ENCODE results near the gene FNIP1. TPM values are rescaled to one million over a fixed set of nuclear protein-coding genes. Genes with fewer than 3 reads are reported as not detected.

The FNIP1 gene
- total RNA-seq, 5 donors from 2014 or later (not counting 1 experiment from before 2014, with no cell fraction given): 26.7 to 32.7 (median 27.7) TPM

DNA sequence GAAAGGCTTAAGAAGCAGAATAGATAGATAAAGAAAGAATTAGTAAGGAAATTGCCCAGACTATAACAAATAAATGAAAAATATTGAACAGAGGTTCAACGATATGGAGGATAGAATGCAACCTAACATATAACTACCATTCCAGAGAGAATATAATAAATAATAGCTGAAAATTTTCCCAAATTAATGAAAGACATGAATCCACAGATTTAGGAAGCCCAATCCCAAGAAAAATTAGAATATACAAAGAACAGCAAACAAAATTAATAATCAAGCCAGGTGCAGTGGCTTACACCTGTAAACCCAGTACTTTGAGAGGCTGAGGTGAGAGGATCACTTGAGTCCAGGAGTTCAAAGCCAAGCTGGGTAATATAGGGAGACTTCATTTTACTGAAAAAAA, 27.8 kb upstream of the FNIP1 start:
- H3K36me3 Mint-ChIP-seq: peaks cover 9% of the 10 kb centered on the region
- Histone ChIP-seq H3K9me3 (no peaks in the 10 kb centered on the region), H3K4me3 (ENCODE audit: control insufficient read depth in 1 of 2, extremely low read depth in 1 of 2, low read length in 1 of 2) (no peak overlapping the region), H3K4me1 (ENCODE audit: control insufficient read depth in 1 of 2, extremely low read depth in 1 of 2, insufficient read depth in 2 of 2, low read length in 2 of 2) (no peaks in the 10 kb centered on the region), H3K27ac (ENCODE audit: low read length) (no peak overlapping the region), H3K36me3 (ENCODE audit: control insufficient read depth in 2 of 2, extremely low read depth in 1 of 2, insufficient read depth in 1 of 2, low read length in 1 of 2) (no peaks in the 10 kb centered on the region), H3K27me3 (replicated peaks in 1 of 2; ENCODE audit: control insufficient read depth in 2 of 2, extremely low read depth in 1 of 2, insufficient read depth in 2 of 2, low read length in 1 of 2) (peaks cover 0 to 4% of the 10 kb centered on the region in 2 experiments)
- no peak for DNase-seq
- WGBS (ENCODE audit: insufficient coverage): no CpG with 5 or more reads among the region's 1 CpG
- ChIA-PET POLR2A (no interaction called here), CTCF (no interaction called here)
- H3K27ac Mint-ChIP-seq: no peak overlapping the region
- ATAC-seq (replicated peaks in 1 of 4): no peak
- H3K27me3 Mint-ChIP-seq: peaks cover 0 to 9% of the 10 kb centered on the region in 2 donors
- H3K4me1 Mint-ChIP-seq: peaks cover 0 to 5% (median 4%) of the 10 kb centered on the region in 3 donors
- H3K4me3 Mint-ChIP-seq: no peak overlapping the region
- H3K9me3 Mint-ChIP-seq: peaks cover 0 to 8% (median 0%) of the 10 kb centered on the region in 3 donors

DNA sequence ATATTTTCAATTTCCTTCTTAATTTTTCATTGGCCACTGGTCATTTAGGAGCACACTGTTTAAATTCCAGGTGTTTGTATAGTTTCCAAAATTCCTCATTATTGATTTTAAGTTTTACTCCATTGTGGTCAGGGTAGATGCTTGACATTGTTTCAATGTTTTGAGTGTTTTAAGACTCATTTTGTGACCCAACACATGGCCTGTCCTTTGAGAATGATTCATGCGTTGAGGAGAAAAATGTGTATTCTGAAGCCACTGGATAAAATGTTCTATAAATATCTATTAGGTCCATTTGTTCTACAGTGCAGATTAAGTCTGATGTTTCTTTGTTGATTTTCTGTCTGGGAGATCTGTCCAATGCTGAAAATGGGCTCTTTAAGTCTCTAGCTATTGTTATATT, 24.4 kb upstream of the FNIP1 start:
- peaks cover 0 to 8% (median 0%) of the 10 kb centered on the region in 3 donors for H3K9me3 Mint-ChIP-seq
- no peaks in the 10 kb centered on the region for H3K36me3 ChIP-seq (ENCODE audit: control insufficient read depth in 2 of 2, extremely low read depth in 1 of 2, insufficient read depth in 1 of 2, low read length in 1 of 2)
- H3K9me3 ChIP-seq: no peaks in the 10 kb centered on the region
- no peaks in the 10 kb centered on the region for H3K4me1 ChIP-seq (ENCODE audit: control insufficient read depth in 1 of 2, extremely low read depth in 1 of 2, insufficient read depth in 2 of 2, low read length in 2 of 2)
- ChIA-PET POLR2A (interaction anchor here in 1 of 2 donors (0.6 kb wide), 1 partner anchor 115 kb away, joined by 3 read pairs; no protein-coding TSS in a partner anchor), CTCF (interaction anchor here in 1 of 2 donors (0.6 kb wide), 1 partner anchor 47 kb away, joined by 4 read pairs; no protein-coding TSS in a partner anchor)
- no peak for ATAC-seq (replicated peaks in 1 of 4)
- H3K36me3 Mint-ChIP-seq: peaks cover 3% of the 10 kb centered on the region
- no peak overlapping the region for H3K27ac ChIP-seq (ENCODE audit: low read length)
- H3K27me3 Mint-ChIP-seq: peaks cover 0 to 5% of the 10 kb centered on the region in 2 donors
- peaks cover 0 to 4% of the 10 kb centered on the region in 2 experiments for H3K27me3 ChIP-seq (replicated peaks in 1 of 2; ENCODE audit: control insufficient read depth in 2 of 2, extremely low read depth in 1 of 2, insufficient read depth in 2 of 2, low read length in 1 of 2)
- DNase-seq: no peak
- H3K4me3 ChIP-seq (ENCODE audit: control insufficient read depth in 1 of 2, extremely low read depth in 1 of 2, low read length in 1 of 2): no peak overlapping the region
- WGBS (ENCODE audit: insufficient coverage): no CpG with 5 or more reads among the region's 1 CpG
- H3K4me1 Mint-ChIP-seq: peaks cover 0 to 11% (median 8%) of the 10 kb centered on the region in 3 donors
- H3K27ac Mint-ChIP-seq: no peak overlapping the region
- no peak overlapping the region for H3K4me3 Mint-ChIP-seq

DNA sequence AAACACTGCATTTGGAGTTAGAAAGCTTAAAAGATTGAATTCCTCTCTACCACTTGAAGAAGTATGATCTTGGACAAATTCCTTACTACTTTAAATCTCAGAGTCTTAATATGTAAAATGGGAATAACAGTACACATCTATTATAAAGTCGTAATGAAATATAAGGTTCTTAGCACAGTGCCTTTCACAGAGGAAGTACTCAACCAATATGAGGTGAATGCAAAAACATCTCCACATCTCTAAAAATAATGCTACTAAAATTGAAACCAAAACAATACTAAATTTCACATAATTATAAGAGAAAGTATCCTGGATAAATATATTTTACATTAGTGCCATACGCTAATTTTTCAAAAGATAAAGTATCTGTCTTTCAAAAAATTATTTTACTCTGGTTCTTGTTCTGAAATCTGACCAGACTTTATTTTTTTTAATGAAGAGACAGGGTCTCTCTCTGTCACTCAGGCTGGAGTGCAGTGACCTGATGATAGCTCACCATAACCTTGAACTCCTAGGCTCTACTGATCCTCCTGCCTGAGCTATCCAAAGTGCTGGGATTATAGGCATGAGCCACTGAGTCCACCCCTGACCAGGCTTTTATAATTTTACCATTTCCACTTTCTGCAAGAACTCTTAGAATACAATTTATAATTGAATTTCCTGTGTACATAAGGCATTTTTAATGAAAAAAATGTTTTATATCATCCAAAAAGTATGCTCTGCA, 21.3 kb upstream of the FNIP1 start:
- ATAC-seq (replicated peaks in 1 of 4): no peak
- CTCF ChIA-PET: interaction anchor here in 1 of 2 donors (0.7 kb wide), 1 partner anchor 96 kb away, joined by 3 read pairs; no protein-coding TSS in a partner anchor

DNA sequence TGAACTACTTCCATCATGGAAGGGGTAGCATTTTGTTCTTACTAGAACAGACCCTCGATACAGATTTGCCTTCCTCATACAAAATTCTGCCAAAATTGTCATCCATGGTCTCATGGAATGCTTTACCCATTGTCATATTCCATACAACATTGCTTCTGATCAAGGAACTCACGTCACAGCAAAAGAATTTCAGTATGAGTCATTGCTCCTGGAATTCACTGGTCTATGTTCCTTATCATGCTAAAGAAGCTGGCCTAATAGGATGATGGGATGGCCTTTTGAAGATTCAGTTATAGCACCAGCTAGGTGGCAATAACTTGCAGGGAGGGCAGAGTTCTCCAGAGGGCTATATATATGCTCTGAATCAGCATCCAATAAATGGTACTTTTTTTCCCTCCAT, 18.2 kb upstream of the FNIP1 start:
- POLR2A ChIA-PET: no interaction called here
- H3K4me3 ChIP-seq (ENCODE audit: control insufficient read depth in 1 of 2, extremely low read depth in 1 of 2, low read length in 1 of 2): no peak overlapping the region
- no peaks in the 10 kb centered on the region for H3K9me3 ChIP-seq
- no peak overlapping the region for H3K27ac ChIP-seq (ENCODE audit: low read length)
- no peak for DNase-seq
- 60% methylated on average over 1 of the region's 2 CpGs for WGBS (ENCODE audit: insufficient coverage)
- no peaks in the 10 kb centered on the region for H3K4me1 ChIP-seq (ENCODE audit: control insufficient read depth in 1 of 2, extremely low read depth in 1 of 2, insufficient read depth in 2 of 2, low read length in 2 of 2)
- H3K27ac Mint-ChIP-seq: no peak overlapping the region
- no peaks in the 10 kb centered on the region for H3K27me3 ChIP-seq (replicated peaks in 1 of 2; ENCODE audit: control insufficient read depth in 2 of 2, extremely low read depth in 1 of 2, insufficient read depth in 2 of 2, low read length in 1 of 2)
- H3K4me3 Mint-ChIP-seq: no peak overlapping the region
- no peaks in the 10 kb centered on the region for H3K36me3 Mint-ChIP-seq
- H3K9me3 Mint-ChIP-seq: no peaks in the 10 kb centered on the region
- ATAC-seq (replicated peaks in 1 of 4): no peak
- H3K27me3 Mint-ChIP-seq: no peaks in the 10 kb centered on the region
- H3K36me3 ChIP-seq (ENCODE audit: control insufficient read depth in 2 of 2, extremely low read depth in 1 of 2, insufficient read depth in 1 of 2, low read length in 1 of 2): no peaks in the 10 kb centered on the region
- CTCF ChIA-PET: no interaction called here
- peaks cover 0 to 11% (median 8%) of the 10 kb centered on the region in 3 donors for H3K4me1 Mint-ChIP-seq

More for the DNA sequence above, 21.3 kb upstream of the FNIP1 start:
- peaks cover 0 to 8% (median 0%) of the 10 kb centered on the region in 3 donors for H3K9me3 Mint-ChIP-seq
- no CpG with 5 or more reads among the region's 2 CpGs for WGBS (ENCODE audit: insufficient coverage)
- POLR2A ChIA-PET: no interaction called here
- H3K27ac Mint-ChIP-seq: peak overlapping the region; percentile 41 to 74
- Histone ChIP-seq H3K36me3 (ENCODE audit: control insufficient read depth in 2 of 2, extremely low read depth in 1 of 2, insufficient read depth in 1 of 2, low read length in 1 of 2) (no peaks in the 10 kb centered on the region), H3K4me3 (ENCODE audit: control insufficient read depth in 1 of 2, extremely low read depth in 1 of 2, low read length in 1 of 2) (no peak overlapping the region), H3K27ac (ENCODE audit: low read length) (no peak overlapping the region), H3K27me3 (replicated peaks in 1 of 2; ENCODE audit: control insufficient read depth in 2 of 2, extremely low read depth in 1 of 2, insufficient read depth in 2 of 2, low read length in 1 of 2) (no peaks in the 10 kb centered on the region), H3K4me1 (ENCODE audit: control insufficient read depth in 1 of 2, extremely low read depth in 1 of 2, insufficient read depth in 2 of 2, low read length in 2 of 2) (no peaks in the 10 kb centered on the region), H3K9me3 (no peaks in the 10 kb centered on the region)
- peaks cover 0 to 2% of the 10 kb centered on the region in 2 donors for H3K27me3 Mint-ChIP-seq
- no peak overlapping the region for H3K4me3 Mint-ChIP-seq
- no peak for DNase-seq
- H3K36me3 Mint-ChIP-seq: no peaks in the 10 kb centered on the region
- peaks cover 0 to 11% (median 8%) of the 10 kb centered on the region in 3 donors for H3K4me1 Mint-ChIP-seq

DNA sequence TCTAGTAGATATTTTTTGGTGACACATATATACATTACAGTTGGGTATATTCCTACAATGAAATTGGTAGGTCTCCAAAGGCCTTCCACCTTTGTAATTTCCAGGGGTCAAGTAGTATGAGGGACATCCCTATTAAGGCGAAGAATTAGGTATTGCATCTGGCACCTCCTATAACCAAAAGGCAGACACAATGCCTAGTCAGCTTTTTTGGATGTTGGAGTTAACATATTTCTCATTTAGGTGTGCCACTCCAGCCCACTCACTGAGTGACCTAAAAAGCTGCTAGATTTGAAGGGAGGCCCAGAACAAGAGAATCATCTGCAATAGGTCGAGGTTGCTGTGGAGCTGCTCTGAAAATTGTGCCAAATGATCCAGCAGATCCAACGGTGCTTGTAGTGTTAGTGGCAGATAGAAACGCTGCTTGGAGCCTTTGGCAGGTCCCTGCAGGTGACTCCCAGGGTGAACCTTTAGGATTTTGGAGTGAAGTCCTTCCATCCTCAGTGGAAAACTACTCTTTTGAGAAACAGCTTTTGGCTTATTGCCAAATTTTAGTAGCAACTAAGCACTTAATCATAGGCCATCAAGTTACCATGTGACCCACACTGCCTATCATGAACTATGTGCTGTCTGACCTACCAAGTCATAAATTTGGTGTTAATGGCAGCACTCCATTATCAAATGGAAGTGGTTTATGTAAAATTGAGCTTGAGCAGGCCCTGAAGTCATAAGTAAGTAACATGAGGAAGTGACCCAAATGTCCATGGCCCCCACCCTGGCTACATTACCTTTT, 15.7 kb upstream of the FNIP1 start:
- H3K27ac ChIP-seq (ENCODE audit: low read length): no peak overlapping the region
- DNase-seq (no peak), ATAC-seq (replicated peaks in 1 of 4) (no peak)
- peaks cover 0 to 1% (median 0%) of the 10 kb centered on the region in 3 donors for H3K4me1 Mint-ChIP-seq
- CTCF ChIA-PET: interaction anchor here in 1 of 2 donors (0.6 kb wide), 1 partner anchor 195 kb away, joined by 3 read pairs; no protein-coding TSS in a partner anchor
- 75% methylated on average over 2 of the region's 4 CpGs for WGBS (ENCODE audit: insufficient coverage)
- no peaks in the 10 kb centered on the region for H3K27me3 Mint-ChIP-seq
- H3K4me1 ChIP-seq (ENCODE audit: control insufficient read depth in 1 of 2, extremely low read depth in 1 of 2, insufficient read depth in 2 of 2, low read length in 2 of 2): no peaks in the 10 kb centered on the region
- no peaks in the 10 kb centered on the region for H3K36me3 Mint-ChIP-seq
- no peak overlapping the region for H3K4me3 ChIP-seq (ENCODE audit: control insufficient read depth in 1 of 2, extremely low read depth in 1 of 2, low read length in 1 of 2)
- POLR2A ChIA-PET: no interaction called here
- H3K4me3 Mint-ChIP-seq: no peak overlapping the region
- no peaks in the 10 kb centered on the region for H3K27me3 ChIP-seq (replicated peaks in 1 of 2; ENCODE audit: control insufficient read depth in 2 of 2, extremely low read depth in 1 of 2, insufficient read depth in 2 of 2, low read length in 1 of 2)
- H3K9me3 ChIP-seq: no peaks in the 10 kb centered on the region
- H3K36me3 ChIP-seq (ENCODE audit: control insufficient read depth in 2 of 2, extremely low read depth in 1 of 2, insufficient read depth in 1 of 2, low read length in 1 of 2): no peaks in the 10 kb centered on the region
- H3K27ac Mint-ChIP-seq: no peak overlapping the region
- H3K9me3 Mint-ChIP-seq: no peaks in the 10 kb centered on the region

DNA sequence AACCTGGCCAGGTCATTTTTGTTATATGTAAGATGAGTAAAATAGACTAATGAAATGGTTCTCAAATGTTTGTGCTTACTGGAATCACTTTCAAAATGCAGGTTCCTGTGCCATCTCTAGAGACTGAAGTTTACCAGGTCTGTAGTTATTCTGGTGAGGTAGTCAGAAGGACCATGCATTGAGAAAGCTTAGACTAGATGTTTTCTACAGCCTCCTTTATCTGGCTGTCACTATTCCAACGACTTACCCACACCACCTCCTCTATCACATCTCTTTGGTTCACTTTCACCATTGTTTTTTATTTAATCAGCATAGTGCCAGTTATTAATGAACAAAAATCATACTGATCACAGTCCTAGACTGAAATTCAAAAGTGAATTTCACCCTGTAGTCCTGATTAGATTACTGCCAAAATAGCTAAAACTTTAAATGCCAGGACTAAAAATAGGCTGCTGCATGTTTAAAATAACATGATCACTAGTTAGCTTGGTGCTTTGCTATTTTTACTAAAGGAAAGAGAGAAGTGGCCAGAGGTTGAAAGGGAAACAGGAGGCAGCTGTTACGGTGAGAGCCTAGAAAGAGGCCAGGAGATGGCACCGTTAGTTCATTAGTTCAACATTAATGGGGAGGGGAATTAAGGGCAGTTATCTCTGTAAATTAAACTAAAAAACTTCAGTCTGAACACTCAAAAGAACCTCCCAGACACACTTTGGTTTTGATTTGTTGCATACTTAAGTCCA, 13.9 kb upstream of the FNIP1 start:
- ChIA-PET CTCF (interaction anchor here (0.7 to 1.8 kb wide), 5 partner anchors 195 to 283 kb away, joined by 3 to 17 read pairs (median 3); no protein-coding TSS in a partner anchor), POLR2A (no interaction called here)
- Histone ChIP-seq H3K36me3 (ENCODE audit: control insufficient read depth in 2 of 2, extremely low read depth in 1 of 2, insufficient read depth in 1 of 2, low read length in 1 of 2) (no peaks in the 10 kb centered on the region), H3K9me3 (no peaks in the 10 kb centered on the region), H3K4me3 (ENCODE audit: control insufficient read depth in 1 of 2, extremely low read depth in 1 of 2, low read length in 1 of 2) (no peak overlapping the region), H3K27me3 (replicated peaks in 1 of 2; ENCODE audit: control insufficient read depth in 2 of 2, extremely low read depth in 1 of 2, insufficient read depth in 2 of 2, low read length in 1 of 2) (no peaks in the 10 kb centered on the region), H3K27ac (ENCODE audit: low read length) (no peak overlapping the region), H3K4me1 (ENCODE audit: control insufficient read depth in 1 of 2, extremely low read depth in 1 of 2, insufficient read depth in 2 of 2, low read length in 2 of 2) (no peaks in the 10 kb centered on the region)
- DNase-seq (peak in 1 of 35 experiments; percentile 44), ATAC-seq (replicated peaks in 1 of 4) (peak in 1 of 4 experiments; percentile 56)
- H3K27ac Mint-ChIP-seq: no peak overlapping the region
- H3K4me3 Mint-ChIP-seq: no peak overlapping the region
- WGBS (ENCODE audit: insufficient coverage): no CpG with 5 or more reads among the region's 3 CpGs
- no peaks in the 10 kb centered on the region for H3K4me1 Mint-ChIP-seq
- H3K36me3 Mint-ChIP-seq: no peaks in the 10 kb centered on the region
- H3K9me3 Mint-ChIP-seq: no peaks in the 10 kb centered on the region
- H3K27me3 Mint-ChIP-seq: no peaks in the 10 kb centered on the region

Measured in T-cell (primary cell).